Measurements from ENCODE around the gene MPL.

MPL gene

DNA sequence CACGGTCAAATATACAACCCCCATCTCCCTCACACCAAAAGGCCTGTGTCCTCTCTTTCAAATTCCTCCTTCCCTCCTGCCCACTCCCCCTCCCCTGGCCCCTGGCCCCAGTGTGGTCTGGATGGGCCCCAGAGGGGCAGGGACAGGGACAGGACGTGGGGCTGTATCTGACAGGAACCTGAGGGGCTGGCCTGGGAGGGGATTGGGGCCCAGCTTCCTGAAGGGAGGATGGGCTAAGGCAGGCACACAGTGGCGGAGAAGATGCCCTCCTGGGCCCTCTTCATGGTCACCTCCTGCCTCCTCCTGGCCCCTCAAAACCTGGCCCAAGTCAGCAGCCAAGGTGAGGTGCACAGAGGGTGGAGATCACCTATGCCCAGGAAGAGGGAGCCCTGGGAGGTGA is at the start of gene MPL:
Gene MPL, plus strand, starts transcription at position 231 of the 400 bp plus-strand sequence. Its CDS starts 31 bp downstream, at position 262.
- no peak for DNase-seq

DNA sequence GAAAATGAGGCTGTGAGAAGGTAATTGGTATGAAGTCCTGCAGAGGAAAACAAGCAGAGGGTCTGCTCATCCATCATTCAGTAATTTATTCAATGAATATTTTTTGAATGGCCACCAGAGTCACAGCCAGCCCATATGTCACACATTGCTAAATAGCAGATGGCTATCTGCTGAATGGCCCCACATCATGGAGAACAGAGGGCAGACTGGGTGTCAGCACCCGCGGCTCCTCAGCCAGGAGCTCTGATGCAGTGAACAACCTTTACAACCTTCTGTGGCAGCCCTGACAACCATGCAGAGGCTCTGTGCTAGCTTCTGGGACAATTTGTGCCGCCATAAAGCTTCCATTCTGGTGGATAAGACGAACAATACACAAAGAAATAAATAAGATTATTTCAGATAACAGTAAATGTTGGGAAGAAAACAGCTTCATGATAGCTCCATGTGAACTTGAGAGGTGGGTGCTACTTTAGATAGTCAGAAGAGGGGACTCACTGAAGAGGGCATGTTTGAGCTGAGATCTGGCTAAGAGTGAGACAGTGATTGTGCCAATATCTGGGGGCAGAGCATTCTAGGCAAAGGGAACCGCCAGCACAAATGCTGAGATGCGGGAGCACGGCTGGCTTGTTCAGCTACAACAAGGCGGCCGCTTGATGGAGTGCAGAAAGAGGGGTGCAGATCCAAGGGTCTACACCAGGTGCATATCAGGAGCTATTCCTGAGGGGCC is 49.4 kb upstream of the MPL start:
- no peak for DNase-seq

DNA sequence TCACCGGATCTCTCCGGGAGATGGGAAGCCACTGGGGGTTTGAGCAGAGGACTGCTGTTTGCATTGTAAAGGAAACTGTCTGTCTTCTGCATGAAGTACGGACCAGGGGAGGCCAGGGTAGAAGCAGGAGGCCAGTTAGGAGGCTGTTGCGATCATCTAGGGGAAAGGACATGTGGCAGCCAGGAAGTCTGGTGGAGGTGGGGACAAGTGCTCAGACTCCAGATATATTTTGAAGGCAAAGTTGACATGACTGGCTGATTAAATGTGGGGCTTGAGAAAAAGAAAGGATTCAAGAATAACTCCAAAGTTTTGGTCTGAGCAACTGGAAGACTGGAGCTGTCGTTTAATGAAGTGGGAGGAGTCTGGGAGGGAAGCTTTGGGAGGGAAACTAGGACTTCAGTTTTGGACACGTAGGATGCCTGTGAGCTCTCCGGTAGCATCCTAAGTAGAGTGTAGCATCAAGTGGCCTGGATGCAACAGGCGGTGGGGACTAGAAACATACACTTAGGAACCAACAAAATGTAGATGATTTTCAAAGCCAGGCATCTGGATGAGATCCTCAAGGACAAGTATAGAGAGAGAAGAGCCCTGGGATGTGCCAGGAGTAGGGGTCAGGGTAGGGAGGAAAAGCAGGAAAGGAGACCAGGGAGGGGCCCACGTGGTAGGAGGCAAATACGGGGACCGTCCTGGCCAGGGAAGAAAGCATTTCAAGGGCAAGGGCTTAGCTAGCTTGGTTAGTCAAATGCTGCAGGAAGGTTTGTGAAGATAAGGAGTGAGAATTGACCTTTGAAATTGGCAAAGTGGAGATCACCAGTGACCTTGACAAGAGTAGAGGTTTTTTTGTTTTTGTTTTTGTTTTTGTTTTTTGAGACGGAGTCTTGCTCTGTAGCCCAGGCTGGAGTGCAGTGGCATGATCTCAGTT is 48.6 kb upstream of the MPL start:
- DNase-seq, result no peak

DNA sequence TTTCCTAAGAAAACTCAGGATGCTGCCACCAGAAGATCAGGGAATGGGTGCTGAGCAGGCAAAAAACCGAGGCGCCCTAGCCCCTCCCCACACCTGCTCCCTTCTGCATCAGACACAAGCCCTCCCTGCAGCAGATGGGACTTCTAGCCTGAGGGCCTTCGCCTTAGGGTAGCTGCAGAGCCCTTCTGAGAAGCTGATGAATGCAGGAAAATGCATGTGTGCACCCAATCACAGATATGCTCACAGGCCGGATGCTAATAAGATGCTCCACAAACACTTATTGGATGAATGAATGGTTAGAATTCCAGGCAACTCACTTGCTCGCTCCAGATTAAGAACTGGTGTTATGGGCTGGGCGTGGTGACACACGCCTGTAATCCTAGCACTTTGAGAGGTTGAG is 45.4 kb upstream of the MPL start:
- DNase-seq, result peak; percentile 73

DNA sequence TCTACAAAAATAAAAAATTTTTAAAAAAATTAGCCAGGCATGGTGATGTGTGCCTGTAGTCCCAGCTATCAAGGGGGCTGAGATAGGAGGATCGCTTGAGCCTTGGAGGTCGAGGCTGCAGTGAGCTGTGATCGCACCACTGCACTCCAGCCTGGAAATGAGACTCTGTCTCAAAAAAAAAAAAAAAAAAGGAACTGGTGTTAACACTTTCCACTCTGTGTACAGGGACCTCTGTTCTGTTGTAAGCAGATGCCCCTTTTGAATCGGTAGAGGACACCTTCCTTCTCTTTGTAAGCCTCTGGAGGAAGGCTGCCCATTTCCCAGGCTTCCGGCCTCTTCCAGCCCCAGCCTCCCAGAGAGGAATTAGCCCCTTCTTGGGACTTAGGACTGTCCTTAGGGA is 44.9 kb upstream of the MPL start:
- DNase-seq, result no peak

DNA sequence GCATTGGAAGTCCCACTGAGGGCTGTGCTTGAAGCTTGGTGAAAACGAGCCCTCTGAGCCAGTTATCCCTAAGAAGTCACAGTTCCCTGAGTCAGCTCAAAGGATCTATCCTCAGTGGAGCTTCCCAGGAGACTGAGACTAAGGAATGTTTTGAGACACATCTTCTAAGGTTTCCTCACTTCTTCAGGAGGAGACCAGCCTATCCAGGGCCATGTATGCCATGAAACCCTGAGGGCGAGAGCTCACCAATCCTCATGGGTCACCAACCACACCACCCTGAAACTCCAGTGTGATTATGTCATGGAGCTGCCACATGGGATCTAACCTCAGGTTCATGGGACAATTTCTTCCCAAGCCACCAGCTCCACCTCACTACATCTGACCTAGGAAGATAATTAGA is 44.4 kb upstream of the MPL start:
- no peak for DNase-seq

DNA sequence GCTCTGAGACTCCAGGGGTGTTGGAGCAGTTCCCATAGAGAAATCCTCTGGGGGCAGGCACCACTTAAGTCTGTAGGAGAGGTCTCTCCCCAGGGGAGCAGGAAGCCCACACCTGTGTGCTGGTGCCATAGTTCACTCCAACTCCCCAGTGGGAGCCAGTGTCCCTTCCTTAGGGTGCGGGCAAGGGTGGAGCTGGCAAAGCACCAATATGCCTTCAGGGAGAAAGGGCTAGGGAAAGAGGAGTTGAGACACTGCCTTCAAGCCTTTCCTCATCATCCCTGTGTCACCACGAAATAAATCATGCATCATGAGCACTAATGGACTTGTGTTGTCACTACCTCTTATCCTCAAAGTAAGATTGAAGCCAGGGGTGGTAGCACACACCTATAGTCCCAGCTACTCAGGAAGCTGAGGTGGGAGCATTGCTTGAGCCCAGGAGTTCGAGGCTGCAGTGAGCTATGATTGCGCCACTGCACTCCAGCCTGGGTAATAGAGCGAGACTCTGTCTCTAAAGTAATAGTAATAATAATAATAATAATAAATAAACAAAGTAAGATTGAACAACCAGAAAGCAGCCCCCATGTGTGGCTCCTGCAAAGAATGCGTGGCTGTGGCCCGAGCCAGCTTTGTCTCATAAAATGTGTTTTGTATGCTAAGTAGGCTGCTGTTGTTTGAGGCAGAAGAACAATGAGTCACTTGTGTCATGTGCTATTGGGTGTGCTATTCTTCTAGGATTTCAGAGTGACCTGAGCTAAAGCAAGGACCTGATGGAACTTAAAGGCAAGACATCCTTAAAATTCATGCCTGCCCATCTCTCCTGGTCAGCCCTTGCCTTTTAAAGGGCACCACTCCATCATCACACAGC is 43.5 kb upstream of the MPL start:
- peak; percentile 54 for DNase-seq

DNA sequence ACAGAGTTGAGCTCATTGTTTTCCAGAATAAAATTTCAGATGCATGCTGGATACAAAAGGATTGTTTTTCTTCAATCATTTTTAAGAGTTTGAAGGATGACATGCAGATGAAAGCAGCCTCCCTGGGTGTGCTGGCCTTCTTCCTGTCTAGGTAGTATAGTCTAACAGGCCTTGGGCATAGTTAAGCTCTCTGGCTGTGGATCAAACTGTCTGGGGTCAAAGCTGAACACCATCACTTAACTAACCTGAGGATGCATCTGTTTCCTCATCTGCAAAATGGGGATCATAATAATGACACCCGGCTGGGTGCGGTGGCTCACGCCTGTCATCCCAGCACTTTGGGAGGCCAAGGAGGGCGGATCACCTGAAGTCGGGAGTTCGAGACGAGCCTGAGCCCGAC is 42.9 kb upstream of the MPL start:
- no peak for DNase-seq

DNA sequence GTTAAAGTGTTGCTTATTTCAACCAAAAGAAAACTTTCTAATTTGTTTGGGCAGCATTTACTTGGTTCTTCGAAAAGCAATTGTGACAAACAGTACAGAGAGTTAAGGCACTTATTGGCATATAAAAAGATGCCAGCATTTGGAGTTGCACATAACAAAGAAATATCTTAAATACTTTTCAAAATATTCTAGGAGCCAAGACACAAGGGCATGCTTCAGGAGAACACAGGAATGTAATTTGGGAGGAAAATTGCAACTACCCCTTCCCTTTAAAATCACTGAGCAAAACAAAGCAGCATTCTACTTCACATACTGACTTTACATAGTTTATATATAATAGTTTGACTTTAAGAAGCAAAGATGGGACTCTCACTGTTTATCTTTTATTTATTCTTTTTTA is 41.4 kb upstream of the MPL start:
- DNase-seq, result no peak

DNA sequence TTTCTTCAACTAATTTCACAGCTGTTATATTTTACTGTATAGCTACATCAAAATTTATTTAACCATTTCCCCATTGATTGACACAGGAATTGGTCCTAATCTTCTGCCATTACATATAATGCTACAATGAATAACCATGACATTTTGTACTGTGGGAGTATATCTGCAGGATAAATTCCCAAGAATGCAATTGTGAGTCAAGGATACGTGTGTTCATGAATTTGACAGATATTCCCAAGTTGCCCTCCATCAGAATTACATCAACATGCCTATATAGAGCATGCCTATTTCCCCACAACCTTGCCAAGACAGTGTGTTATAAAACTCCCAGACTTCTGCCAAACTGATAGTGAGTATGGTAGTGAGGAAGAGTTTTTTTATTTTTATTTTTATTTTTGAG is 39.6 kb upstream of the MPL start:
- DNase-seq, result no peak

DNA sequence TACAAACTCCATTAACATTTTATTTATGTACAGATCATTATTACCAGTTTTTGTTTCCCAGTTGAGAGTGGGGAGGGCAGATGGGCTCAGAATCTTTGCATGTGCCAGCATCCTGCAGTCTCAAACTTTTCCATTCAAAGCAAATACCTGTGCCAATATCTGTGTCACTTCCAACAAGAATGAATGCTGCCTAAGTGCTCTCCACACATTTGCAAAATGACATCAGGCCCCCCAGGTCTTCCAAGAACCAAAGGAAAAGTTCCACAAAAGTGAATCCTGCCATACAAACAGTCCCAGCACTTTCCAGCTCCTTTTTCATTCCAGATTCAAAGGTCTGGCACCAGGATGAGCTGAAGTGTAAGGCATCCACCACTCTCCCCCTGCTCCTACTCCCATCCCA is 38.5 kb upstream of the MPL start:
- DNase-seq, result no peak

DNA sequence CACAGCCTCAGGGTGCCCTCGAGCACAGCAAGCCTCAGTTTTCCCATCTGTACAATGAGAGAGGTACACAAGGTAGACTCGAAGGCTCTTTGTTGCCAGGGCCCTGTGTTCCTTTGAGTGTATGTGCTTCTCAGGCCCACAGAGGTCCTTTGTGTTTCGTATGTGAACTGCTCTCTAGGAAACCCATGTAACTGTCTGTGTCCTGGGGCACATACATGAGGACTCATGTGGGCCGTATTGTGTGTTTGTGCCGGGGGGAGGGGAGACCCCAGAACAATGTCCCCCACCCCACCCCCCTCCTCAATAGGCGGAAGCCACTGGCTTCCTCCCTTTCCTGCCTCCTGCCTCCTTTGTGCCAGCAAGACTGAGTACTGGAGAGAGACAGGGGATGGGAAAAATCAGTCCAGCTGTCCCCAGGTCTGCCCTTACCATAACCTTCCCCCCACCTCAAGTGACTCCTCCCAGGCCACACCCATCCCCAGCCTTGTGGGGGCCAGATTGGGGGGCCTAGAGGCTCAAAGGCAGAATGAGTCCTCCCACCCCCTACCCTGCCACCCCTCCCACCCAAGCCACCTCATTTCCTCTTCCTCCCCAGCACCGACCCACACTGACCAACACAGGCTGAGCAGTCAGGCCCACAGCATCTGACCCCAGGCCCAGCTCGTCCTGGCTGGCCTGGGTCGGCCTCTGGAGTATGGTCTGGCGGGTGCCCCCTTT is 37.1 kb upstream of the MPL start, which contains the start of gene TIE1:
Gene TIE1, plus strand, starts transcription at position 605 of the 717 bp plus-strand sequence. Its CDS starts 90 bp downstream, at position 695.
- no peak for DNase-seq

DNA sequence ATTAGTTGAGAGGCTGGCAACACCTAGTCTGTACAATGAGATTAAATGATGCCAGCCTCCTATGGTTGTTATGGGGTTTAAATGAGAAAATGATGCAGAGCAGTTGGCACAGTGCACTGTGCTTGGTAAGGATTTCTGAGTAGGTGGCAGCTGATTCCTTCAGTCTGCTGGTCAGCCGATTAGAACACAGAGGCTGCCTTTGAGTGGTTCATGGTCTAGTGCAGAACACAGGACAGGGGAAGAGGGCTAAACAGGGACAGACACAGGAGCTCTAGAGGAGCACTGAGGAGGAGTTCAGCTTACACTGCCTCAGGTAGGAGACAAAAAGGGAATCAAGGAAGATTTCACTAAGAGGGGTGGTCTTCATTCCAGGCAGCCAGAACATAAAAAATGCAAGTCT is 35.4 kb upstream of the MPL start:
- no peak for DNase-seq

DNA sequence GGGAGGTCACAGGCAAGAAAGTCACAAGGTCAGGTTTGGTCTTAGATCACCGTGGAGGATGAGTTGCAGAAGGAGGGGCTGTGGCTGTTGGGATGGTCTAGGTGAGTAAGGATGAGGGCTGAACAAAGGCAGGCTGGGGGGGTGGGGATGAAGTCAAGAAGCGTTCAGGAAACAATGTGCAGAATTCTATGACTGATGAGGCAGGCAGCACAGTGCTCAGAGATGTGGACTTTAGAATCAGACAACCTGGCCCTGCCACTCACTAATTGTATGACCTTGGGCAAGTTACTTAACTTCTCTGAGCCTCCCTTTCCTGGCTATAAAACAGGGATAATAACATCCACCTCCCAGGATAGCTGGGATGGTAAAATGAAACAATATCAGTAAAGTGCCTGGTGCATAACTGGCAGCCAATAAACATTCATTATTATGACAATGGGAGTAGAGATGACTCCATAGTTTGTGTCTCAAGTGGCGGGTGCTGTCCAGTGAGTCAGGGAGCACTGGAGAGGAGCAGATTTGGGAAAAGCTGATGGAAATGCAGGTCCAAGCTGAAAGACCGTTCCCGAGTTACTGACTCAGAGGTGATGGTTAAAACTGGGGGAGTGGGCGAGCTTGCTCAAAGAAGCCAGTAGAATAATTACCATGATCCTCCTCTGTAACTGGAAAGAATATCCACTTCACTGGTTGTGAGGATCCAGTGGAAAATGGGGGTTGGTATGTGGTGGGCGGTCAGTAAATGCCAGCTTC is 34.7 kb upstream of the MPL start:
- DNase-seq, result no peak

DNA sequence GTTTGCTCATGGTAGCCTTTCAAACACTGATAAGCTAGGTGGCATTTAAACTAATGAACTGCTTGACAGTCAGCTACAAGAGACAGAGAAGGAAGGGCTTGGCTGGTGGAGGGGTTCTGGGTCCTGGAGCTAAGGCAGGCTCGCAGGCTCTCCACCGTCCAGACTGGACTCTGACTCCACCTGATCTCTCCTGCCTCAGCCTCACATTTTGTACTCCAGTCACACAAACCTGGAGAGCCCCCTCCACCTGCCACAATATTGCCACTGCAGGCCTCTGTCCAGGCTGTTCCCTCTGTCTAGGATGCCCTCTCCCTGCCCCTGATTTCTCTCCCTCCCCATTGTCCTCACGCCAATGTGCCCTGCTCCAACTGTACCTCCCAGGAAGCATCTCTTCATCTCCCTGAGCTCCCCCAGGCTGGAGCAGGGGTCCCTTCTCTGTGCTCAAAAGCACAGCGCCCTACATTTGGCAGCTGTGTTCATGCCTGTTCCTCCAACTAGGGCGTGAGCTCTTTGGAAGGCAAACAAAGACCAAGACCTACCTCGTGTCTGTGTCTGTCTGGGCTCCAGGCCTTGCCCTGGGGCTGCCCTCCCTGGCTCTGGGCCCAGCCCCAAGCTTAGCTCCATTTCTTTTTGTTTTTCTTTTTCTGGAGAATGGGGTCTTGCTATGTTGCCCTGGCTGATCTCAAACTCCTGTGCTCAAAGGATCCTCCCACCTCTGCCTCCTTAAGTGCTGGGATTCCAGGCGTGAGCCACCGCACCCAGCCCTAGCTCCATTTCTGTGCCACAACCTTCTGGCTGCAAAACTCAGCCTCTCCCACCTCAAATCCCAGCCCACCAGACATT is 33.9 kb upstream of the MPL start:
- DNase-seq, result no peak

DNA sequence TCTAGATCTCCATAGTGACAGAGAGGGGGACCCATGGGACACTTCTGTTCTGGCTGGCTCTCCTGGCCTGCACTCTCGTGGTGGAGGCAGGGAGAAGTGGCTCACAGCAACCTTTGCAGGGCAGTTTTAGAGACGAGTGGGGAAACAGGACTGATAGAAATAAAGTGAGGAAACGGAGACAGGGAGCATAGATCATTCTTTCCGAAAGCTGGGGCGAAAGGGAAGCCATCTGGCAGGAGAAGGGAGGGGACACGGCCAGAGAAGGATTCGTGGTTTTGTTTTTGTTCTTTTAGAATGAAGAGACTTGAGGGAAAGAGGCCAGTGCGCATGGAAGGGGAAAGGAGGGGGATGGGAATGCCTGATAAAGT is 33.3 kb upstream of the MPL start:
- peak; percentile 48 for DNase-seq

DNA sequence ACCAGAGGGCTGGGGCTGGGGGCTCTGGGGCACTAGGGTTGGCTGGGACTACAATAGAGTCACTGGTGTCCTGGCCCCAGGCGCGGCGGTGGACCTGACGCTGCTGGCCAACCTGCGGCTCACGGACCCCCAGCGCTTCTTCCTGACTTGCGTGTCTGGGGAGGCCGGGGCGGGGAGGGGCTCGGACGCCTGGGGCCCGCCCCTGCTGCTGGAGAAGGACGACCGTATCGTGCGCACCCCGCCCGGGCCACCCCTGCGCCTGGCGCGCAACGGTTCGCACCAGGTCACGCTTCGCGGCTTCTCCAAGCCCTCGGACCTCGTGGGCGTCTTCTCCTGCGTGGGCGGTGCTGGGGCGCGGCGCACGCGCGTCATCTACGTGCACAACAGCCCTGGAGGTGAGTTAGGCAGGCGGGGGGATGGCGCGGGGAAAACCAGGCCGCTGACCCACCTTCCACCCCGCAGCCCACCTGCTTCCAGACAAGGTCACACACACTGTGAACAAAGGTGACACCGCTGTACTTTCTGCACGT is 32.8 kb upstream of the MPL start:
- DNase-seq, result no peak

DNA sequence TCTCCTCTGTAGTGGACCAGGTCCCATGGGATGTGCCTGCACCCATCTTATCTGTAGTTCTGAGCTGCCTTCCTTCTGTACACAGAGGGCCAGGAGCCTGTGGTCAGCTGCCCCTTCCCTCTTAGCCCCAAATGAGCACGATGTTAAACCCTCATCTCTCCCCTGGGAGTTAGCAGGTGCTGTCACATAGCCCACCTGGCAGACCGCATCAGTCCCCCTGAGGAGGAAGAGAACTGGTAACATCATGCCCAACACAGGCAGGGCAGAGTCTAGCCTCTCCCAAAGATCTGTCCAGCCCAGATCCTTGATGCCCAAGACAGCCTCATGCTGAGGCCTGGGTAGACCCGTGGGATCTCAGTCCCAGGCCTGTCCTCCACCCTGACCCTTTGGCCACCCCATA is 32.2 kb upstream of the MPL start:
- no peak for DNase-seq

DNA sequence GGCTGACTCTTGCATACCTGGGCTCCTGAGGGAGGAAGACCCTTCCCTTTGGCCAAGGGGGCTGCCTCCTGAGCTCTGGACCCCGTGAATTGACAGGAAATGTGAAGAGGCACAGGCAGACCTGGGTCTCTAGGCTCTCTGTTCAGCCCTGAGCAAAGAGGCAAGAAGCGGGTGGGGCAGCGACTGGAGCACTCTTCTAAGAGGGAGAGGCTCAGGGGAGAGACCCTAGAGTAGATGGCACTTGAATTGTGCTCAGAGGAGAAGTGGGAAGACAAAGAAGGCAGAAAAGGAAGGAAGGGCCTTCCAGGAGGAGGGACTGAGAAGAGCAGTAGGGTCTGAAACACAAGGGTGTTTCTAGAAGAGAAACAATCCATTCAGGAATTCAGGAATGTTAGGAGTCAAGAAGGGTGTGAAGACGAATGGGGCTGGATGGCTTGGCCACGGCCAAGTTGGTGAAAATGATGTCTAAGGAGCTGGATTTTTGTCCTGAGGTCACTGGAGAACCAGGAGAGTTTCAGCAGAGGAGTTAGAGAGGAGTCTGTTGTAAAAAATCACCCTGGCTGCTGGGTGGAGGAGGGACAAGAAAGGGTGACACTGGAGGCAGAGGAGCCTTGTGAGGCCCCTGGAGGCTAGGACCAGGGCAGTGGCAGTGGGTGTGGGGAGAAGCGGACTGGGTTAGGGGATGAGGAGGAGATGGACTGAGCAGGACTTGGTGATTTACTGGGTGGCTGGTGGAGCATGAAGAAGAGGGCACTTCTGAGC is 31.5 kb upstream of the MPL start:
- DNase-seq, result no peak
